ENCODE results near the gene NIPBL. TPM values are rescaled to one million over a fixed set of nuclear protein-coding genes. Genes with fewer than 3 reads are reported as not detected.

The NIPBL gene
- polyA plus RNA-seq, 1 experiment = 37.0 TPM

DNA sequence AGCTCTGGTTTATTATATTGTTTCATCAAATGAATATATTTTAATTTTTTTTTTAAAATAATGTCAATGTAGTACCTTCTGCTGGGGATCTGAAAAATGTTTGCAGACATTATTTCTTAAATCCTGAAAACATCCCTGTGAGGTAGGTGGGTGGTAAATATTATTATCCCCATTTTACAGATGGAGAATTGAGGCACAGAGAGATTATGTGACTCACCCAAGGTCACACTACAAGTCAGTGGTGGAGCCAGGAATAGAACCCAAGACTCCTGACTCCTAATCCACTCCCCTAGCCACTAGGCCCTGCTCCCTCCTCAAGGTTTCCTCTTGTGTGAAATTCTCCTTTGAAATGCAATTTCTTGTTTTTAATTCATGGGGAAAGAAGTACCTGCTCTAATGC, 171.4 kb downstream of the NIPBL start:
- Histone ChIP-seq H3K27ac (ENCODE audit: low read depth, low read length) (no peak overlapping the region), H3K27me3 (ENCODE audit: control insufficient read depth, insufficient read depth, low read length) (no peaks in the 10 kb centered on the region), H3K4me3 (ENCODE audit: low read depth, low read length) (no peak overlapping the region), H3K9me3 (ENCODE audit: control insufficient read depth, insufficient read depth, low read length) (no peaks in the 10 kb centered on the region)
- TF ChIP-seq, protein P1, sequence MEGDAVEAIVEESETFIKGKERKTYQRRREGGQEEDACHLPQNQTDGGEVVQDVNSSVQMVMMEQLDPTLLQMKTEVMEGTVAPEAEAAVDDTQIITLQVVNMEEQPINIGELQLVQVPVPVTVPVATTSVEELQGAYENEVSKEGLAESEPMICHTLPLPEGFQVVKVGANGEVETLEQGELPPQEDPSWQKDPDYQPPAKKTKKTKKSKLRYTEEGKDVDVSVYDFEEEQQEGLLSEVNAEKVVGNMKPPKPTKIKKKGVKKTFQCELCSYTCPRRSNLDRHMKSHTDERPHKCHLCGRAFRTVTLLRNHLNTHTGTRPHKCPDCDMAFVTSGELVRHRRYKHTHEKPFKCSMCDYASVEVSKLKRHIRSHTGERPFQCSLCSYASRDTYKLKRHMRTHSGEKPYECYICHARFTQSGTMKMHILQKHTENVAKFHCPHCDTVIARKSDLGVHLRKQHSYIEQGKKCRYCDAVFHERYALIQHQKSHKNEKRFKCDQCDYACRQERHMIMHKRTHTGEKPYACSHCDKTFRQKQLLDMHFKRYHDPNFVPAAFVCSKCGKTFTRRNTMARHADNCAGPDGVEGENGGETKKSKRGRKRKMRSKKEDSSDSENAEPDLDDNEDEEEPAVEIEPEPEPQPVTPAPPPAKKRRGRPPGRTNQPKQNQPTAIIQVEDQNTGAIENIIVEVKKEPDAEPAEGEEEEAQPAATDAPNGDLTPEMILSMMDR (IDR thresholded peaks at IDR 0.05; ENCODE audit: low read depth, low read length) = no peak
- CTCF ChIA-PET = no interaction called here
- POLR2A ChIA-PET = no interaction called here
- no peak for DNase-seq (ENCODE audit: low read depth, low spot score)

DNA sequence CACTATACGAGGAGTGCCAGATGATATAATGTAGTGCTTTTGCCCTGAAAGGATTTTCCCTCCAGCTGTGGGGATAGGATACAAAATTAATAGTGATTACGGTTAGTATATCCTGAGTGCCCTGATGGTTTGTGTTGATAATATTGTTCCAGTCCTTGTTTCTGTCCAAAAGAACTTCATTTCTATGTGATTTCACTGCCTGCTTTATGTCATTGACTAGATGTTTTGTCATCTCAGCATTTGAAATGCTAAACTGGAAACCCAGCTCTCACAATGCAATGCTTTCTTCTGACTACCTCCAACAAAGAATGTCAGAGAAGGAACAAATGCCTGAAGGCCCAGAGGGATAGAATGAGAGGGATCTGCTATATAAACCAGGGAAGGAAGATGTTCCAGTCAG, 177.8 kb downstream of the NIPBL start:
- TF ChIP-seq, protein P1 (IDR thresholded peaks at IDR 0.05; ENCODE audit: low read depth, low read length) = no peak
- Histone ChIP-seq H3K27ac (ENCODE audit: low read depth, low read length) (no peak overlapping the region), H3K4me3 (ENCODE audit: low read depth, low read length) (no peak overlapping the region), H3K9me3 (ENCODE audit: control insufficient read depth, insufficient read depth, low read length) (no peaks in the 10 kb centered on the region), H3K27me3 (ENCODE audit: control insufficient read depth, insufficient read depth, low read length) (no peaks in the 10 kb centered on the region)
- ChIA-PET CTCF (no interaction called here), POLR2A (interaction anchor here (0.7 kb wide), 1 partner anchor 77 kb away, joined by 3 read pairs; no protein-coding TSS in a partner anchor)
- no peak for DNase-seq (ENCODE audit: low read depth, low spot score)

DNA sequence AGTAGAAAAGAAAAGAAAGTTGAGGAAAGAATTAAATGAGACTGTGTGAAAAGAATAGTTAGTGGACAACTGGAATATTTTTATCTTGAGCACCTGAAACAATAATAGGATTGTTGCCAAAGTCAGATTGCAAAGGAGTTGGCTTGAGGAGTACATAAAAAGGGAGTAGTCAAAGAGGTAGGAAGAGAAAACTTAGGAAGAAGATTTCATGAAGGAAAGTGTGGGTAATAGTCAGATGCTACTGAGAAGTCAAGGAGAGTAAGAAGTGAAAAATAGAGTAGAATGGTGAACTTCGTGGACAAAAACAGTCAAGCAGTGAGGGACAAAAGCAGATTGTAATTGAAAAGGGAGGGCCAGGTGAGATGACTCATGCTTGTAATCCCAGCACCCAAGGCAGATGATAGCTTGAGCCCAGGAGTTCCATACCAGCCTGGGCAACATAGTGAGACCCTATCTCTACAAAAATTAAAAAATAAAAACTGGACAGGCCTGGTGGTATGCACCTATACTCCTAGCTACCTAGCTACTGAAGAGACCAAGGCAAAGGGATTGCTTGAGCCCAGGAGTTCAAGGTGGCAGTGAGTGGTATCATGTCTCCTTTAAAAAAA, 178.9 kb downstream of the NIPBL start:
- Histone ChIP-seq H3K27ac (ENCODE audit: low read depth, low read length) (no peak overlapping the region), H3K9me3 (ENCODE audit: control insufficient read depth, insufficient read depth, low read length) (no peaks in the 10 kb centered on the region), H3K27me3 (ENCODE audit: control insufficient read depth, insufficient read depth, low read length) (no peaks in the 10 kb centered on the region), H3K4me3 (ENCODE audit: low read depth, low read length) (no peak overlapping the region)
- POLR2A ChIA-PET = no interaction called here
- DNase-seq (ENCODE audit: low read depth, low spot score) = no peak
- CTCF ChIA-PET = interaction anchor here (0.6 kb wide), 1 partner anchor 94 kb away, joined by 5 read pairs; no protein-coding TSS in a partner anchor
- TF ChIP-seq, protein P1 (IDR thresholded peaks at IDR 0.05; ENCODE audit: low read depth, low read length) = no peak

DNA sequence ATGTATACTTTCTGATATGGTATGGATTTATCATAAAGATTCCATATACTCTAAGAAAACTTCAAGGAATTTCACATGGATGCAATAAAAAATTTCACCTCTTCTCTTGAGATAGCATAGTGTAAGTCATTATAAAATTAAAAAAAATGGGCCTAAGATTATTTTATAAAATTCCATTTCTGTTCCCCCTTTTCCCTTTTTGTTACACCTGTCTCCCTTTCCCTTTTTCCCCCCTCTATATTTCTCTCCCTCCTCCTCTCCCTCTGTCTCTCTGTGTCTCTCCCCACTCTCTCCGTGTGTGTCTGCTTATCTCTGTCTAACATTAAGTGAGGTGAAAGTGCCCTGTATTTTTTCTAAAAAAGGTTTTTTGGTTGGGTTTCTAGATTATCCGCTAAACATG, 180.2 kb downstream of the NIPBL start:
- ChIA-PET POLR2A (no interaction called here), CTCF (no interaction called here)
- no peak overlapping the region for H3K4me3 ChIP-seq (ENCODE audit: low read depth, low read length)
- no peak overlapping the region for H3K27ac ChIP-seq (ENCODE audit: low read depth, low read length)
- DNase-seq (ENCODE audit: low read depth, low spot score) = no peak
- no peaks in the 10 kb centered on the region for H3K27me3 ChIP-seq (ENCODE audit: control insufficient read depth, insufficient read depth, low read length)
- no peaks in the 10 kb centered on the region for H3K9me3 ChIP-seq (ENCODE audit: control insufficient read depth, insufficient read depth, low read length)
- TF ChIP-seq, protein P1 (IDR thresholded peaks at IDR 0.05; ENCODE audit: low read depth, low read length) = no peak

DNA sequence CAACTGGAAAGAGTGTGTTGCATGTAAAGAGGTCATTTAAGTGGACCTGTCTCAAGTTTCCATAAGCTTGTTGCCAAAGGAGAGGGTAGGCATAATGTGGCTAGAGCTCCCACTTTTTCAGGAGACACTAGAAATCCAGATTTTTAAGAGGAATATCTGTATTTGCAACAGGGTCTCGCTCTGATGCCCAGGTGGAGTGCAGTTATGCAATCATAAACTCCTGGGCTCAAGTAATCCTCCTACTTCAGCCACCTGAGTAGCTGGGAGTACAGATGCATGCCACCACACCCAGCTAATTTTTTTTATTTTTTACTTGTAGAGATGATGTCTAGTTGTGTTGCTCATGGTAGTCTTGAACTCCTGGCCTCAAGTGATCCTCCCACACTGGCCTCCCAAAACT, 183.5 kb downstream of the NIPBL start:
- ChIA-PET CTCF (no interaction called here), POLR2A (no interaction called here)
- Histone ChIP-seq H3K9me3 (ENCODE audit: control insufficient read depth, insufficient read depth, low read length) (no peaks in the 10 kb centered on the region), H3K27ac (ENCODE audit: low read depth, low read length) (no peak overlapping the region), H3K4me3 (ENCODE audit: low read depth, low read length) (no peak overlapping the region), H3K27me3 (ENCODE audit: control insufficient read depth, insufficient read depth, low read length) (no peaks in the 10 kb centered on the region)
- TF ChIP-seq, protein P1 (IDR thresholded peaks at IDR 0.05; ENCODE audit: low read depth, low read length) = no peak
- DNase-seq (ENCODE audit: low read depth, low spot score) = no peak
